HEK293 (cell line): ENCODE data around the gene CEP85L.

Experiments used
- CTCF ChIP-seq: fragments of 450-650 bp; formaldehyde crosslinking; IDR thresholded peaks from 2 replicates; pipeline ENCODE4 v1.5.1; 2016; ENCODE audit warnings: missing biosample characterization, missing genetic modification characterization
- ZNF112 ChIP-seq: fragments of 450-650 bp; formaldehyde crosslinking; IDR thresholded peaks from 2 replicates; pipeline ENCODE4 v1.5.0; 2017; ENCODE audit warnings: missing biosample characterization, missing genetic modification characterization
- ZNF114 ChIP-seq: fragments of 450-650 bp; formaldehyde crosslinking; IDR thresholded peaks from 2 replicates; pipeline ENCODE4 v1.5.0; 2017; ENCODE audit warnings: missing biosample characterization, missing genetic modification characterization
- ZNF670 ChIP-seq: fragments of 450-650 bp; formaldehyde crosslinking; IDR thresholded peaks from 2 replicates; pipeline ENCODE4 v1.5.1; 2016; ENCODE audit warnings: missing biosample characterization, missing genetic modification characterization, low read depth

DNA sequence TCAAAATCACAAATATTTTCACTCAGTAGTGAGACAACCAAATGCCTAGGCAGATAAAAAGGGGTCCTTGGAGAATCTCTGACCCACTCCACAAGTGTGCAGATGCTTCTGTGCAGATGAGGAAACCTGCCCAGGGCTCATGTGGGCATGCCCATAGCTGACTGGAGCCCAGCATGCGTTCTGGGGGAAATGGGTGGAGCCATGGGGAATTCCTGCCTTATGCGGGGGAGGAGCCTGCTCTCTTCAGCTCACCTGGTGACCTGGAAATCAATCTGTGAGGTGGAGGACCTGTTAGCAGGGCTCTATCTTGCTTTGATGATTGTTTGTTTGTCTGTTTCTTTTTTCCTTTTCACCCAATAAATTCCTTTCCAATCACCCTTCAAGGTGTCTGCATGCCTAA, 126.7 kb downstream of the CEP85L start:
- no peak for TF ChIP-seq ZNF670 (tag by site-specific recombination)
- no peak for TF ChIP-seq CTCF (tag by site-specific recombination)
- no peak for TF ChIP-seq ZNF112 (tag by site-specific recombination)
- TF ChIP-seq ZNF114 (tag by site-specific recombination): no peak
